IMR-90 (cell line): ENCODE measurements around the gene ARRDC5. TPM values are rescaled to one million over a fixed set of nuclear protein-coding genes. Genes with fewer than 3 reads are reported as not detected.

ENCODE experiments used
- ATAC-seq: fragments of 200-7000 bp; cut with Tn5 transposase; 2 replicates; pipeline ENCODE4 v1.9.1; 2020; ENCODE audit warnings: low read depth, mild to moderate bottlenecking, moderate library complexity
- BruUV-seq: library from RNA; stranded (reverse); fragments of 400-500 nt; replicated peaks from 2 replicates; lab custom pipeline; 2021; lab: Mats Ljungman, UMichigan
- CTCF ChIA-PET: fragments of 300-600 bp; formaldehyde crosslinking; extraction: SDS; loops from one replicate; lab custom pipeline; 2021; ENCODE audit warnings: antibody characterized with exemption; lab: Yijun Ruan, JAX
- POLR2A ChIA-PET: fragments of 300-600 bp; sonication (Branson Sonifier 250); formaldehyde crosslinking; loops from one replicate; lab custom pipeline; 2022; ENCODE audit warnings: antibody characterized with exemption; ENCODE audit not compliant: unreplicated experiment; lab: Charles Lee
- DNase-seq: peaks from one replicate; pipeline ENCODE4 v3.0.0; 2013
- H2AFZ ChIP-seq: replicated peaks from 2 replicates; pipeline ENCODE3; 2013; ENCODE audit warnings: low read length, mild to moderate bottlenecking; ENCODE audit not compliant: poor library complexity
- H2AK5ac ChIP-seq: 2 replicates; pipeline ENCODE4 v1.6.1; 2013; ENCODE audit warnings: low read depth, low read length, inconsistent platforms
- H2AK9ac ChIP-seq: replicated peaks from 2 replicates; pipeline ENCODE3; 2013; ENCODE audit warnings: mild to moderate bottlenecking, low read depth, low read length, moderate library complexity; ENCODE audit not compliant: poor library complexity
- H2BK120ac ChIP-seq: 2 replicates; pipeline ENCODE4 v1.6.1; 2013; ENCODE audit warnings: low read depth, low read length, inconsistent platforms
- H2BK15ac ChIP-seq: 3 replicates; pipeline ENCODE4 v1.6.1; 2013; ENCODE audit warnings: low read depth, low read length, inconsistent platforms
- H2BK20ac ChIP-seq: 2 replicates; pipeline ENCODE4 v1.6.1; 2013; ENCODE audit warnings: low read depth, mild to moderate bottlenecking, inconsistent platforms, low read length, moderate library complexity
- H2BK5ac ChIP-seq: 2 replicates; pipeline ENCODE4 v1.6.1; 2013; ENCODE audit warnings: mild to moderate bottlenecking, low read depth, low read length, inconsistent platforms; ENCODE audit not compliant: poor library complexity, severe bottlenecking
- H3K14ac ChIP-seq: replicated peaks from 2 replicates; pipeline ENCODE4 v1.6.1; 2013; ENCODE audit warnings: low read depth, low read length, inconsistent platforms
- H3K18ac ChIP-seq: 2 replicates; pipeline ENCODE4 v1.6.1; 2013; ENCODE audit warnings: low read depth, low read length, control low read depth
- H3K23ac ChIP-seq: 2 replicates; pipeline ENCODE4 v1.6.1; 2013; ENCODE audit warnings: low read depth, low read length, inconsistent platforms
- H3K27ac ChIP-seq: 2 replicates; pipeline ENCODE4 v1.5.1; 2013; ENCODE audit warnings: mild to moderate bottlenecking, control low read depth, low read length; ENCODE audit not compliant: insufficient read depth
- H3K27me3 ChIP-seq: 2 replicates; pipeline ENCODE4 v1.6.1; 2013; ENCODE audit warnings: low read length; ENCODE audit not compliant: control insufficient read depth, insufficient read depth
- H3K36me3 ChIP-seq: 2 replicates; pipeline ENCODE4 v1.6.1; 2013; ENCODE audit warnings: low read length, mixed read lengths; ENCODE audit not compliant: control insufficient read depth, insufficient read depth
- H3K4ac ChIP-seq: 2 replicates; pipeline ENCODE4 v1.6.1; 2013; ENCODE audit warnings: low read depth, low read length, inconsistent platforms
- H3K4me1 ChIP-seq: 2 replicates; pipeline ENCODE4 v1.6.1; 2013; ENCODE audit warnings: low read length, mixed read lengths; ENCODE audit not compliant: control insufficient read depth, insufficient read depth
- H3K4me2 ChIP-seq: 2 replicates; pipeline ENCODE4 v1.6.1; 2013; ENCODE audit warnings: low read depth, mild to moderate bottlenecking, control low read depth, low read length, moderate library complexity
- H3K4me3 ChIP-seq: 2 replicates; pipeline ENCODE4 v1.5.1; 2013; ENCODE audit warnings: low read depth, mild to moderate bottlenecking, control low read depth, low read length, moderate library complexity; ENCODE audit not compliant: insufficient read depth
- H3K56ac ChIP-seq: 2 replicates; pipeline ENCODE4 v1.6.1; 2013; ENCODE audit warnings: low read length, inconsistent platforms; ENCODE audit not compliant: insufficient read depth; ENCODE audit errors: extremely low read depth
- H3K79me1 ChIP-seq, 2 experiments: 2 replicates each; pipeline ENCODE4 v1.6.1; 2013; ENCODE audit warnings: low read length in 2 of 2, inconsistent platforms in 1 of 2, low read depth in 1 of 2
- H3K9ac ChIP-seq: 2 replicates; pipeline ENCODE4 v1.6.1; 2013; ENCODE audit warnings: low read depth, low read length, control low read depth
- H3K9me1 ChIP-seq: 2 replicates; pipeline ENCODE4 v1.6.1; 2013; ENCODE audit warnings: low read length, inconsistent platforms; ENCODE audit not compliant: insufficient read depth
- H3K9me3 ChIP-seq: 2 replicates; pipeline ENCODE4 v1.6.1; 2013; ENCODE audit warnings: low read length; ENCODE audit not compliant: control insufficient read depth, insufficient read depth
- H4K20me1 ChIP-seq: 2 replicates; pipeline ENCODE4 v1.6.1; 2013; ENCODE audit warnings: low read length, inconsistent platforms; ENCODE audit not compliant: insufficient read depth
- H4K5ac ChIP-seq: 2 replicates; pipeline ENCODE4 v1.6.1; 2013; ENCODE audit warnings: mild to moderate bottlenecking, low read depth, low read length, control low read depth
- H4K8ac ChIP-seq, 2 experiments: 2 replicates each; pipeline ENCODE4 v1.6.1; 2013; ENCODE audit warnings: low read depth in 2 of 2, low read length in 2 of 2, control low read depth in 1 of 2, inconsistent platforms in 1 of 2
- H4K91ac ChIP-seq: 2 replicates; pipeline ENCODE4 v1.6.1; 2013; ENCODE audit warnings: low read depth, low read length, inconsistent platforms; ENCODE audit not compliant: insufficient read depth
- CEBPB ChIP-seq: IDR thresholded peaks from 2 replicates; pipeline ENCODE4 v1.6.1; 2012; ENCODE audit warnings: low read depth, low read length, improper control_type of control experiment
- CHD1 ChIP-seq: IDR thresholded peaks from 2 replicates; pipeline ENCODE4 v1.6.1; 2012; ENCODE audit warnings: low read depth, low read length, improper control_type of control experiment
- FOS ChIP-seq: fragments of 150-350 bp; IDR thresholded peaks from 2 replicates; pipeline ENCODE4 v1.6.1; 2016; ENCODE audit warnings: low read depth, low read length
- MAFK ChIP-seq: IDR thresholded peaks from 2 replicates; pipeline ENCODE4 v1.6.1; 2012; ENCODE audit warnings: low read depth, low read length, improper control_type of control experiment
- MAZ ChIP-seq: IDR thresholded peaks from 2 replicates; pipeline ENCODE4 v1.6.1; 2012; ENCODE audit warnings: low read depth, mild to moderate bottlenecking, low read length, improper control_type of control experiment, moderate library complexity, borderline replicate concordance
- MXI1 ChIP-seq: IDR thresholded peaks from 2 replicates; pipeline ENCODE4 v1.6.1; 2012; ENCODE audit warnings: low read depth, mild to moderate bottlenecking, low read length, moderate library complexity, borderline replicate concordance
- NFE2L2 ChIP-seq: fragments of 150-350 bp; IDR thresholded peaks from 2 replicates; pipeline ENCODE4 v1.6.1; 2016; ENCODE audit warnings: low read depth, mild to moderate bottlenecking, low read length
- POLR2A ChIP-seq: IDR thresholded peaks from 2 replicates; pipeline ENCODE4 v1.6.1; 2012; ENCODE audit warnings: mild to moderate bottlenecking, low read depth, low read length
- RAD21 ChIP-seq: IDR thresholded peaks from 2 replicates; pipeline ENCODE4 v1.6.1; 2012; ENCODE audit warnings: low read length, improper control_type of control experiment
- SMC3 ChIP-seq: fragments of 150-350 bp; IDR thresholded peaks from 2 replicates; pipeline ENCODE4 v1.6.1; 2016; ENCODE audit warnings: low read depth, mild to moderate bottlenecking, antibody characterized with exemption, low read length, moderate library complexity
- WGBS, 2 experiments: methylation state at CpG; one replicate each; pipeline versions ENCODE4 v1.1.5 to v1.1.7; 2013; ENCODE audit warnings: missing lambda C conversion rate in 2 of 2; ENCODE audit not compliant: insufficient read length in 1 of 2; ENCODE audit errors: extremely low coverage in 2 of 2; 5-methylcytosine and 5-hydroxymethylcytosine counted together
- dilution Hi-C: fragments of 300-500 bp; cut with HindIII; formaldehyde crosslinking; loops from one replicate; pipeline ENCODE4 v1.14.3; 2018; ENCODE audit warnings: low sequenced_read_pairs; ENCODE audit not compliant: unreplicated experiment
- in situ Hi-C: fragments of 300-500 bp; cut with MboI; formaldehyde crosslinking; loops from 3 replicates; pipeline ENCODE4 v1.14.3; 2019; ENCODE audit warnings: low sequenced_read_pairs, inconsistent platforms, mixed read lengths
- intact Hi-C: fragments of 100-400 bp; cut with micrococcal nuclease; formaldehyde crosslinking; loops from 2 replicates; pipeline ENCODE4 v1.10.0; 2022
- polyA plus RNA-seq, 3 experiments: library from polyadenylated mRNA; depleted of rRNA; stranded (reverse); fragments of >200 nt; gene quantifications; 2 replicates each; pipeline ENCODE4 v1.2.3, GENCODE V29; 2012; ENCODE audit warnings: low replicate concordance in 1 of 3
- total RNA-seq: library from RNA; depleted of rRNA; stranded (reverse); fragments of >200 nt; gene quantifications from 2 replicates; pipeline ENCODE4 v1.2.3, GENCODE V29; 2012
- TF ChIP-seq, protein P1 (sequence below): fragments of 150-350 bp; IDR thresholded peaks from 2 replicates; pipeline ENCODE4 v1.6.1; 2017; ENCODE audit warnings: mild to moderate bottlenecking, antibody characterized with exemption, low read length, low read depth
- TF ChIP-seq, protein P2 (sequence below): fragments of 150-350 bp; IDR thresholded peaks from 2 replicates; pipeline ENCODE4 v1.6.1; 2016; ENCODE audit warnings: low read depth, mild to moderate bottlenecking, low read length, moderate library complexity, borderline replicate concordance

Gene ARRDC5
- total and polyA plus RNA-seq, 2 of the 4 experiments (the other 2 are of a cell fraction), result not detected

DNA sequence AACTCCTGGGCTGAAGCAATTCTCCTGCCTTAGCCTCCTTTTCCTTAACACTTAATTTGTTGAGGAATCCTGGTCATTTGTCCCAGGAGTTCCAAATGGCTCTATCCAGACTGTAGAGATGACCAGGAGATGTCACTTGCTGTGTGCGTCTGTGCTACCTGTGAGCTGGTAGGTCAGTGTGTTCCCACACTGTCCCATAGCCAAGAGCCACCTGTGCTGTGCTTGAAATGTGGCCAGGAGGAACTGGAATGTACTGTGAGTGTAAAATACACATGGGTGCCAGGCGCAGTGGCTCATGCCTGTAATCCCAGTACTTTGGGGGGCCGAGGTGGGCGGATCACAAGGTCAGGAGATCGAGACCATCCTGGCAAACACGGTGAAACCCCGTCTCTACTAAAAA lies 36.8 kb upstream of the ARRDC5 start:
- H3K4me3 ChIP-seq, result no peak overlapping the region
- H3K4me2 ChIP-seq, result no peak overlapping the region
- no peak overlapping the region for H4K8ac ChIP-seq
- no peak overlapping the region for H2BK15ac ChIP-seq
- H2BK120ac ChIP-seq, result no peak overlapping the region
- ChIA-PET CTCF (interaction anchor here (0.7 kb wide), 1 partner anchor 129 kb away, joined by 3 read pairs; no protein-coding TSS in a partner anchor), POLR2A (no interaction called here)
- peaks cover 17% of the 10 kb centered on the region for H3K36me3 ChIP-seq
- intact Hi-C loops (no loop called here), in situ Hi-C loops (no loop called here), dilution Hi-C loops (no loop called here)
- no peaks in the 10 kb centered on the region for H3K9me3 ChIP-seq
- ATAC-seq (no peak), DNase-seq (no peak)
- H3K14ac ChIP-seq, result no peak overlapping the region
- H4K20me1 ChIP-seq, result peaks cover 34% of the 10 kb centered on the region
- H2AFZ ChIP-seq, result no peak overlapping the region
- no TSS peak for BruUV-seq
- H2AK9ac ChIP-seq, result no peak overlapping the region
- no peak overlapping the region for H4K5ac ChIP-seq
- H3K4ac ChIP-seq, result no peak overlapping the region
- H3K27me3 ChIP-seq, result no peaks in the 10 kb centered on the region
- WGBS, 2 experiments, result no CpG with 5 or more reads among the region's 7 CpGs
- H3K23ac ChIP-seq, result no peak overlapping the region
- H3K9ac ChIP-seq, result no peak overlapping the region
- H2BK5ac ChIP-seq, result no peak overlapping the region
- no peak overlapping the region for H3K27ac ChIP-seq
- TF ChIP-seq SMC3 (no peak), CEBPB (no peak), NFE2L2 (no peak), MAZ (no peak), CHD1 (no peak), FOS (no peak), POLR2A (no peak), MAFK (no peak), RAD21 (no peak), MXI1 (no peak)
- TF ChIP-seq, protein P1, sequence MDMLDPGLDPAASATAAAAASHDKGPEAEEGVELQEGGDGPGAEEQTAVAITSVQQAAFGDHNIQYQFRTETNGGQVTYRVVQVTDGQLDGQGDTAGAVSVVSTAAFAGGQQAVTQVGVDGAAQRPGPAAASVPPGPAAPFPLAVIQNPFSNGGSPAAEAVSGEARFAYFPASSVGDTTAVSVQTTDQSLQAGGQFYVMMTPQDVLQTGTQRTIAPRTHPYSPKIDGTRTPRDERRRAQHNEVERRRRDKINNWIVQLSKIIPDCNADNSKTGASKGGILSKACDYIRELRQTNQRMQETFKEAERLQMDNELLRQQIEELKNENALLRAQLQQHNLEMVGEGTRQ, result no peak
- TF ChIP-seq, protein P2, sequence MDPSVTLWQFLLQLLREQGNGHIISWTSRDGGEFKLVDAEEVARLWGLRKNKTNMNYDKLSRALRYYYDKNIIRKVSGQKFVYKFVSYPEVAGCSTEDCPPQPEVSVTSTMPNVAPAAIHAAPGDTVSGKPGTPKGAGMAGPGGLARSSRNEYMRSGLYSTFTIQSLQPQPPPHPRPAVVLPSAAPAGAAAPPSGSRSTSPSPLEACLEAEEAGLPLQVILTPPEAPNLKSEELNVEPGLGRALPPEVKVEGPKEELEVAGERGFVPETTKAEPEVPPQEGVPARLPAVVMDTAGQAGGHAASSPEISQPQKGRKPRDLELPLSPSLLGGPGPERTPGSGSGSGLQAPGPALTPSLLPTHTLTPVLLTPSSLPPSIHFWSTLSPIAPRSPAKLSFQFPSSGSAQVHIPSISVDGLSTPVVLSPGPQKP, result no peak
- H3K79me1 ChIP-seq, result peaks cover 11 to 59% of the 10 kb centered on the region in 2 experiments
- H2AK5ac ChIP-seq, result no peak overlapping the region
- no peak overlapping the region for H2BK20ac ChIP-seq
- H3K18ac ChIP-seq, result no peak overlapping the region
- H3K56ac ChIP-seq, result no peak overlapping the region
- H4K91ac ChIP-seq, result no peak overlapping the region
- H3K9me1 ChIP-seq, result 0 out of 2 replicates have a peak, but pooled peaks cover 1% of the 10 kb centered on the region
- H3K4me1 ChIP-seq, result no peaks in the 10 kb centered on the region
